SW480 (cell line): ENCODE results near the gene MPZL3.

Source experiments
- DNase-seq: peaks from one replicate; pipeline ENCODE4 v3.0.0-alpha.2; 2016; ENCODE audit warnings: low spot score

Gene MPZL3

GRCh38 chr11:118264569-118265465, 12.7 kb upstream of the MPZL3 start:
- no peak for DNase-seq

GRCh38 chr11:118263695-118264568, 11.8 kb upstream of the MPZL3 start, which contains the start of gene MPZL2:
Gene MPZL2 (minus strand): TSS chr11:118264297. CDS start chr11:118264153, 144 bp downstream.
- peak; percentile 92 for DNase-seq

- no peak for DNase-seq
These were observed 10.9 kb upstream of the MPZL3 start for GRCh38 chr11:118263112-118263511.

GRCh38 chr11:118260353-118260752, 8.2 kb upstream of the MPZL3 start:
- no peak for DNase-seq

GRCh38 chr11:118259138-118259537, 7.0 kb upstream of the MPZL3 start:
- DNase-seq: no peak

GRCh38 chr11:118258410-118258809, 6.2 kb upstream of the MPZL3 start:
- DNase-seq: no peak

- no peak for DNase-seq
These were observed 523 bp upstream of the MPZL3 start for GRCh38 chr11:118252688-118253087.

- no peak for DNase-seq
These were observed 5.1 kb downstream of the MPZL3 start for GRCh38 chr11:118247041-118247440.

- DNase-seq: no peak
These were observed 6.1 kb downstream of the MPZL3 start for GRCh38 chr11:118245936-118246562.

- no peak for DNase-seq
These were observed 8.0 kb downstream of the MPZL3 start for GRCh38 chr11:118243993-118244762.

GRCh38 chr11:118243161-118243560, 9.0 kb downstream of the MPZL3 start:
- DNase-seq: no peak

- DNase-seq: no peak
These were observed 10.4 kb downstream of the MPZL3 start for GRCh38 chr11:118241764-118242098.

- DNase-seq: peak; percentile 92
These were observed 11.0 kb downstream of the MPZL3 start for GRCh38 chr11:118240999-118241763.

GRCh38 chr11:118239509-118240205, 12.5 kb downstream of the MPZL3 start:
- no peak for DNase-seq

- no peak for DNase-seq
These were observed 13.2 kb downstream of the MPZL3 start for GRCh38 chr11:118238929-118239328.

GRCh38 chr11:118238421-118238820, 13.7 kb downstream of the MPZL3 start:
- DNase-seq: no peak

GRCh38 chr11:118236170-118236569, 16.0 kb downstream of the MPZL3 start:
- no peak for DNase-seq

- no peak for DNase-seq
These were observed 17.3 kb downstream of the MPZL3 start for GRCh38 chr11:118234833-118235232.

- DNase-seq: no peak
These were observed 18.3 kb downstream of the MPZL3 start for GRCh38 chr11:118233850-118234249.

- DNase-seq: peak; percentile 41
These were observed 18.8 kb downstream of the MPZL3 start for GRCh38 chr11:118233377-118233776.
